Measurements from ENCODE around the gene ANKMY1. TPM values are rescaled to one million over a fixed set of nuclear protein-coding genes. Genes with fewer than 3 reads are reported as not detected.
A peak's percentile ranks its signal among the peaks of the same experiment; 100 is the strongest.

Gene ANKMY1
- total and polyA plus RNA-seq, 2 experiments from 2014 or later = 5.1 to 10.1 TPM

DNA sequence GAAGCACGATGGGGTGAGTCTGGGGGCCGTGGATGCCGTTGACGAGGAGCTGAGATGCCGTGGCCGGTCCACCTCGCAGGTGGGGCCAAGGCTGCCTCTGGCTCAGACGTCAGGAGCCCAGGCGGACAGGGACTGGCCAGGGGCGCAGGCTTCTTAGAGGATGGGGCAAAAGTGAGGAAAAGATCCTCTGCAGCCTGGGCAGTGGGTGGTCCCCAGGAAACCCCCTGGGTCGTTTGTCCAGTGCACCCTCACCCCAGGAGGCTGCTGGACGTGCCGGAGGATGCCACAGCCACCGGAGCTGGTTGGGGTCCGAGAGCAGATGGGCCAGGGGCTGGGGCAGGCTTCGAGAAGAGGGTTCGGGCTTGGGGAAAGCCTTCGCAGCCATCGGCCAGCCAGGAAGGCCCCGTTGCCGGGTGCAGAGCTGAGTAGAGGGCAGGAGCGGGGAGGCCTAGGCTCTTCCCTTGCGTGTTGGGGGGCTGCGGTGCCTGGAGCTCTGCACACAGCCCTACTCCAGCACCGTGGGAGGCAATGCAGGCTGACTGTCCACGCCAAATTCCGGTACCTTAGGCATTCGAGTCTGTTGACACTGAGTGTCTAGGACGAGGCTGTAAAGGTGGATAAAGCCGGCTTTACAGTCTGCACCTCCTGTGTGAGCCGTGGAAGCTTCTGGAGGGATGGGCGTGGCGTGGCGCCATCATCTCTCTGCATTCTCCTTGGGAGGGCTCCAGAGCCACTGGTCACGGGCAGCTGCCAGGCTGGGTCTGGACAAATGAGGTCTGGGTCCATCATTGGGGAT is 103.5 kb downstream of the ANKMY1 start:
- Histone ChIP-seq H3F3A (ENCODE audit: insufficient read depth) (no peaks in the 10 kb centered on the region), H3K27ac (no peak overlapping the region), H2AFZ (no peak overlapping the region), H3K27me3 (replicated peaks; ENCODE audit: insufficient read depth) (no peaks in the 10 kb centered on the region), H3K9me2 (ENCODE audit: insufficient read depth) (no peaks in the 10 kb centered on the region), H3K9me3 (ENCODE audit: low read depth) (no peaks in the 10 kb centered on the region), H3K4me3 (no peak overlapping the region), H3K79me2 (ENCODE audit: insufficient read depth) (peaks cover 12% of the 10 kb centered on the region; the same call in 1 of the 2 replicates), H4K20me1 (ENCODE audit: insufficient read depth) (no peaks in the 10 kb centered on the region), H3K4me1 (ENCODE audit: insufficient read depth) (no peaks in the 10 kb centered on the region), H3K9ac (no peak overlapping the region), H3K4me2 (ENCODE audit: unreplicated experiment) (no peak overlapping the region), H3K36me3 (ENCODE audit: low read depth) (no peaks in the 10 kb centered on the region)
- 57 to 69% methylated on average over 22 to 35 of the region's 35 CpGs for WGBS, 2 experiments (ENCODE audit: low coverage in 1 of 2, low lambda C conversion rate in 2 of 2, missing lambda C conversion rate in 2 of 2)
- no peak for DNase-seq
- in situ Hi-C loops (cut with MboI) = no loop called here
- TF ChIP-seq EZH2 (IDR thresholded peaks at IDR 0.05; ENCODE audit: insufficient read depth, poor library complexity, severe bottlenecking) (no peak), EZH2phosphoT487 (IDR thresholded peaks at IDR 0.05; ENCODE audit: insufficient read depth, low read depth) (no peak)

DNA sequence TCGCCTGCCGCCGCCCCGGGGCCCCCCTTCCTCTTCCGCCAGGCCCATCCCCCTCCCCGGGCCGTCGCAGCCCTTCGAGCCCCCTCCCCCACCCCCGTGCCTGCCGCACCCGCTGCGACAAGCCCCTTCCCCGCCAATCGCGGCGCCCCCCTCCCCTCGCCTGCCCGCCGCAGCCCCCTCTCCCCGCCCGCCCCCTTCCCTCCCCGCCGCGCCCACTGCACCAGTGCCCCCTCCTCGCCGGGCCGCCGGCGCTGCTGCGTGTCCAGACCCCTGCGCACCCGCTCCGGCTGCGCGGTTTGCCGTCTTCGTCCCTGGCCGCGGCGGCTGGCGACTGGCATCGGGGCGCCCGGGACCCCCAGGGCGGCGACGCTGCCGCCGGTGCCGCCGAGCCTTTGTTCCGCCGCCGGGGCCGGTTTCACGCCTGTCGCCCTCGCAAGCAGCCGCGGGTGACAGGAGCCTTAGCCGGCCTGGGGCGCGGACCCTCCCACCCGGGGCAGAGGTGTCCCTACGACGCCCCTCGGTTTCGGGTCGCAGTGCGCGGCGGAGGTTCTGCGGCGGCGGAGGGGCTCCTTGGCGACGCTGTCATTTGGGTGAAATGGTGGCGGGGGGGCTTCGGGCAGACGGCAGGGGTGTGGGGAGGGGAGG is 104.2 kb downstream of the ANKMY1 start:
- DNase-seq = no peak
- TF ChIP-seq EZH2phosphoT487 (IDR thresholded peaks at IDR 0.05; ENCODE audit: insufficient read depth, low read depth) (no peak), EZH2 (IDR thresholded peaks at IDR 0.05; ENCODE audit: insufficient read depth, poor library complexity, severe bottlenecking) (no peak)
- Histone ChIP-seq H3K9ac (no peak overlapping the region), H3K27ac (no peak overlapping the region), H3K9me3 (ENCODE audit: low read depth) (no peaks in the 10 kb centered on the region), H4K20me1 (ENCODE audit: insufficient read depth) (no peaks in the 10 kb centered on the region), H2AFZ (no peak overlapping the region), H3K9me2 (ENCODE audit: insufficient read depth) (no peaks in the 10 kb centered on the region), H3K4me3 (no peak overlapping the region), H3K36me3 (ENCODE audit: low read depth) (no peaks in the 10 kb centered on the region), H3K4me2 (ENCODE audit: unreplicated experiment) (no peak overlapping the region), H3F3A (ENCODE audit: insufficient read depth) (no peaks in the 10 kb centered on the region), H3K27me3 (replicated peaks; ENCODE audit: insufficient read depth) (no peaks in the 10 kb centered on the region), H3K79me2 (ENCODE audit: insufficient read depth) (peaks cover 12% of the 10 kb centered on the region; the same call in 1 of the 2 replicates), H3K4me1 (ENCODE audit: insufficient read depth) (no peaks in the 10 kb centered on the region)
- 9 to 13% methylated on average over 38 to 81 of the region's 81 CpGs for WGBS, 2 experiments (ENCODE audit: low coverage in 1 of 2, low lambda C conversion rate in 2 of 2, missing lambda C conversion rate in 2 of 2)
- in situ Hi-C loops (cut with MboI) = no loop called here

DNA sequence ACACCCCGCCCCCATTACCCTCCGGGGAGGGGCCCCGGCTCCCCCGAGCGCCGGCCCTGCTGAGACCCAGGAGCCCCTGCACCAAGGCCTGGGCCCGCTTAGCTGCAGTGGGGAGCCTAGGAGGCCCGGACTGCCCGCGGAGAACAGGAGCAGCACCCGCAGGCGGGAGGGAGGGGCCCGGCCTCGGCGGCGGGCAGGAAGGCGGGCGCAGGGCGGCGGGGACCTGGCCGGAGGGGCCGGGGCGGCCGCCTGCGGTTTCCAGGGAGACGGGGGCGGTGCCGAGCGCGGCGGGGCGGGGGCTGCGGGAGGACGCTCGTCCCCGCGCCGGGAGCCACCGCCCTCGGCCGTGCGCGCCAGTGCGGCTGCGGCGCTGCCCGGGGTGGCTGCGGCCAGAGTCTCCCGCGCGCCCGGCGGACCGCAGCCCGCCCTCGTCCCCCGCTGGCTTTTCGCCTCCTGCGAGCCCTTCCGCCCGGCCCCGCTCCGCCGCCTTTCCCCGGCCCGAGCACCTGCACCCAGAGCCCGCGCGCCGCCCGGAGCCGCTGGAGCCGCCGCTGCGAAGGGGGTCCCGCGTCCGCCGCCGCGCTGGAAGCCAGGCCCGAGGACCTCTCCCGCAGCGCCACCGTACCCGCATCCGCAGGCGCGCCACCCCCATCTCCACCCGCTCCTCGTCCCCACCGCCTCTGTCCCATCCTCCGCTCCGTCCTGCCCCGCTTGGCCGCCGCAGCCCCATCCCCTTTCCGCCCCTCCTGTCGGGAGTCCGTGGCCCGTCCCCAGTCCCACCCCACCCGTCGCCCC is 105.1 kb downstream of the ANKMY1 start:
- peak; percentile 61 for DNase-seq
- no peaks in the 10 kb centered on the region for H3K27me3 ChIP-seq (replicated peaks; ENCODE audit: insufficient read depth)
- 1 to 2% methylated on average over 29 to 78 of the region's 103 CpGs for WGBS, 2 experiments (ENCODE audit: low coverage in 1 of 2, low lambda C conversion rate in 2 of 2, missing lambda C conversion rate in 2 of 2)
- H4K20me1 ChIP-seq (ENCODE audit: insufficient read depth) = no peaks in the 10 kb centered on the region
- no peak overlapping the region for H3K9ac ChIP-seq
- H3K4me2 ChIP-seq (ENCODE audit: unreplicated experiment) = peak overlapping the region; percentile 72
- H3K79me2 ChIP-seq (ENCODE audit: insufficient read depth) = peaks cover 12% of the 10 kb centered on the region; the same call in 1 of the 2 replicates
- no peaks in the 10 kb centered on the region for H3K9me2 ChIP-seq (ENCODE audit: insufficient read depth)
- in situ Hi-C loops (cut with MboI) = no loop called here
- no peaks in the 10 kb centered on the region for H3F3A ChIP-seq (ENCODE audit: insufficient read depth)
- H3K4me3 ChIP-seq = peak overlapping the region; percentile 61
- H2AFZ ChIP-seq = no peak overlapping the region
- H3K27ac ChIP-seq = no peak overlapping the region
- no peaks in the 10 kb centered on the region for H3K9me3 ChIP-seq (ENCODE audit: low read depth)
- no peaks in the 10 kb centered on the region for H3K4me1 ChIP-seq (ENCODE audit: insufficient read depth)
- peak; percentile 81 for TF ChIP-seq EZH2 (IDR thresholded peaks at IDR 0.05; ENCODE audit: insufficient read depth, poor library complexity, severe bottlenecking)
- TF ChIP-seq EZH2phosphoT487 (IDR thresholded peaks at IDR 0.05; ENCODE audit: insufficient read depth, low read depth) = 0 out of 2 replicates have a peak, but pooled peaks have one; percentile 40
- H3K36me3 ChIP-seq (ENCODE audit: low read depth) = no peaks in the 10 kb centered on the region

DNA sequence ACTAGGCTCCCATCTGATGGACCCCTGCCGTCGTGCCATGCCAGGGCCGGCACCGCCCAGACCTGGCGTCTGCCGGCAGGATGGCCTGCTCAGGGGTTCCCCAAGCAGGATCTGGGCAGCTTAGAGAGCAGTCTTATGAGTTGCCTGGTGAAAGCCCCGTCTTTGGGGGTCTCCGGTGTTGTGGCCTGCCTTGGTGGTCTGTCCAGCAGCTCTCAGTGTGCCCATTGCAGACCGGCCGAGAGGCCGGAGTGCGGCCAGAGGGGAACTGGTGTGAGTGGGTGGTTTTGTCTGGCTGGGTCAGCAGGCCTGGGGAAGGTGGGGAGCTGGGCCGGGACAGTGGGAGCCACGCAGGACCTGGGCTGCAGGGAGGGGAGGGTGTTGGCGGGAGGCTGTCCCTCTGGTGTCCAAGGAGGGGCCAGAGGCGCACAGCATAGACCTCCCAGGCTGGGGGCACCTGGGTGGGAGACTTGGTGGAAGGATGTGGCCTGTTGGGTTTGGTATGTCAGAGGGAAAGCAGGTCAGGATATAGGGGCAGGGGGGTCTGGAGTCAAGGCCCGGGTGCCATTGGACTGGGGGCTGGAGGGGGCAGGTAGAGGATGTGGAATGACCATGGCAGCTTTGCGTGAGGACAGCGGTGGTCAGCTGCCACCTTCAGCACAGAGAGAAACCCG is 105.9 kb downstream of the ANKMY1 start:
- TF ChIP-seq EZH2phosphoT487 (IDR thresholded peaks at IDR 0.05; ENCODE audit: insufficient read depth, low read depth) (no peak), EZH2 (IDR thresholded peaks at IDR 0.05; ENCODE audit: insufficient read depth, poor library complexity, severe bottlenecking) (no peak)
- H4K20me1 ChIP-seq (ENCODE audit: insufficient read depth) = no peaks in the 10 kb centered on the region
- H3K9me2 ChIP-seq (ENCODE audit: insufficient read depth) = no peaks in the 10 kb centered on the region
- no peaks in the 10 kb centered on the region for H3F3A ChIP-seq (ENCODE audit: insufficient read depth)
- WGBS, 2 experiments (ENCODE audit: low coverage in 1 of 2, low lambda C conversion rate in 2 of 2, missing lambda C conversion rate in 2 of 2) = 67 to 75% methylated on average over 15 to 20 of the region's 20 CpGs
- H3K79me2 ChIP-seq (ENCODE audit: insufficient read depth) = peaks cover 12% of the 10 kb centered on the region; the same call in 1 of the 2 replicates
- no peak for DNase-seq
- H3K4me2 ChIP-seq (ENCODE audit: unreplicated experiment) = peak overlapping the region; percentile 72
- H3K4me3 ChIP-seq = peak overlapping the region; percentile 61
- H3K4me1 ChIP-seq (ENCODE audit: insufficient read depth) = no peaks in the 10 kb centered on the region
- H3K9ac ChIP-seq = no peak overlapping the region
- no peak overlapping the region for H3K27ac ChIP-seq
- no peak overlapping the region for H2AFZ ChIP-seq
- H3K27me3 ChIP-seq (replicated peaks; ENCODE audit: insufficient read depth) = no peaks in the 10 kb centered on the region
- in situ Hi-C loops (cut with MboI) = no loop called here
- no peaks in the 10 kb centered on the region for H3K36me3 ChIP-seq (ENCODE audit: low read depth)
- H3K9me3 ChIP-seq (ENCODE audit: low read depth) = no peaks in the 10 kb centered on the region
